GM19468 (cell line): ENCODE measurements around the gene EXOC6B.

Source experiments
- ATAC-seq: cut with Tn5 transposase; IDR thresholded peaks from one replicate; pipeline ENCODE4 v1.9.1; 2021; ENCODE audit warnings: mild to moderate bottlenecking, moderate library complexity, moderate number of reproducible peaks; ENCODE audit not compliant: unreplicated experiment; ENCODE audit errors: extremely low read depth

EXOC6B gene

GRCh38 chr2:72261076-72261475, 564.8 kb downstream of the EXOC6B start:
- no peak for ATAC-seq

- no peak for ATAC-seq
Measured at GRCh38 chr2:72255540-72255939, 570.3 kb downstream of the EXOC6B start.

- no peak for ATAC-seq
Measured at GRCh38 chr2:72254831-72255451, 570.9 kb downstream of the EXOC6B start.

GRCh38 chr2:72238311-72238710, 587.5 kb downstream of the EXOC6B start:
- ATAC-seq: no peak

- ATAC-seq: no peak
Measured at GRCh38 chr2:72237549-72237948, 588.3 kb downstream of the EXOC6B start.

- no peak for ATAC-seq
Measured at GRCh38 chr2:72236445-72237067, 589.3 kb downstream of the EXOC6B start.

GRCh38 chr2:72235497-72236415, 590.1 kb downstream of the EXOC6B start:
- no peak for ATAC-seq

- no peak for ATAC-seq
Measured at GRCh38 chr2:72233211-72233610, 592.6 kb downstream of the EXOC6B start.

- ATAC-seq: no peak
Measured at GRCh38 chr2:72222829-72223564, 602.8 kb downstream of the EXOC6B start.

- ATAC-seq: no peak
Measured at GRCh38 chr2:72220170-72220569, 605.7 kb downstream of the EXOC6B start.

- ATAC-seq: no peak
Measured at GRCh38 chr2:72214429-72215143, 611.2 kb downstream of the EXOC6B start.

- no peak for ATAC-seq
Measured at GRCh38 chr2:72212486-72212855, 613.4 kb downstream of the EXOC6B start.

- ATAC-seq: no peak
Measured at GRCh38 chr2:72211777-72212485, 613.9 kb downstream of the EXOC6B start.

GRCh38 chr2:72211350-72211749, 614.5 kb downstream of the EXOC6B start:
- ATAC-seq: no peak

GRCh38 chr2:72210470-72210869, 615.4 kb downstream of the EXOC6B start:
- no peak for ATAC-seq

GRCh38 chr2:72208225-72208624, 617.6 kb downstream of the EXOC6B start:
- ATAC-seq: no peak

GRCh38 chr2:72207334-72207733, 618.5 kb downstream of the EXOC6B start:
- no peak for ATAC-seq

GRCh38 chr2:72205504-72205881, 620.3 kb downstream of the EXOC6B start:
- ATAC-seq: no peak

- ATAC-seq: no peak
Measured at GRCh38 chr2:72204786-72205503, 620.9 kb downstream of the EXOC6B start.
